Esophagus (tissue), 2 donors: ENCODE measurements around the gene PDLIM4. TPM values are rescaled to one million over a fixed set of nuclear protein-coding genes. Genes with fewer than 3 reads are reported as not detected.

ENCODE experiments used
- H3K27ac ChIP-seq, 2 donors: one replicate each; pipeline ENCODE4 v1.5.1; 2013; ENCODE audit warnings: low read depth in 2 of 2, mild to moderate bottlenecking in 2 of 2, inconsistent platforms in 1 of 2, low read length in 1 of 2, moderate library complexity in 1 of 2
- H3K27me3 ChIP-seq, 2 donors: one replicate each; pipeline ENCODE4 v1.6.1; 2013; ENCODE audit warnings: low read length in 2 of 2, control low read depth in 1 of 2, mild to moderate bottlenecking in 1 of 2; ENCODE audit not compliant: insufficient read depth in 2 of 2, control insufficient read depth in 1 of 2
- H3K36me3 ChIP-seq, 2 donors: one replicate each; pipeline ENCODE4 v1.6.1; 2013; ENCODE audit warnings: low read length in 1 of 2; ENCODE audit not compliant: control insufficient read depth in 2 of 2, insufficient read depth in 2 of 2
- H3K4me1 ChIP-seq, 2 donors: one replicate each; pipeline ENCODE4 v1.6.1; 2013; ENCODE audit warnings: low read length in 1 of 2; ENCODE audit not compliant: control insufficient read depth in 2 of 2, insufficient read depth in 2 of 2
- H3K4me3 ChIP-seq, 2 donors: one replicate each; pipeline ENCODE4 v1.5.1; 2013; ENCODE audit warnings: low read length in 2 of 2, mild to moderate bottlenecking in 2 of 2, low read depth in 1 of 2, moderate library complexity in 1 of 2
- H3K9me3 ChIP-seq, 2 donors: one replicate each; pipeline ENCODE4 v1.6.1; 2013; ENCODE audit warnings: mild to moderate bottlenecking in 2 of 2, low read depth in 1 of 2, low read length in 1 of 2, moderate library complexity in 1 of 2; ENCODE audit not compliant: control insufficient read depth in 2 of 2, insufficient read depth in 1 of 2
- WGBS, 2 donors: extraction: QIAGEN DNeasy Blood & Tissue Kit; methylation state at CpG; one replicate each; pipeline ENCODE4 v1.1.7; 2013; 5-methylcytosine and 5-hydroxymethylcytosine counted together
- polyA plus RNA-seq, 2 donors: library from polyadenylated mRNA; stranded (reverse); fragments of 200-250 nt; gene quantifications; one replicate each; pipeline ENCODE4 v1.2.3, GENCODE V29; 2013
- donor health status: healthy with polysubstance abuse.
- donor health status: Bipolar disorder and iron deficiency.

Gene PDLIM4
- polyA plus RNA-seq, 2 donors = 33.3 to 58.9 TPM

- H3K36me3 ChIP-seq = no peaks in the 10 kb centered on the region
- peak overlapping the region; percentile 58 to 71 for H3K4me3 ChIP-seq
- no peaks in the 10 kb centered on the region for H3K9me3 ChIP-seq
- peak overlapping the region; percentile 4 to 78 for H3K27ac ChIP-seq
- H3K27me3 ChIP-seq = no peaks in the 10 kb centered on the region
- peaks cover 17 to 36% of the 10 kb centered on the region in 2 donors for H3K4me1 ChIP-seq
- WGBS, 2 donors = 58 to 59% methylated on average over 23 of the region's 23 CpGs
Measured at GRCh38 chr5:132226516-132227234, 30.8 kb upstream of the PDLIM4 start.

GRCh38 chr5:132227235-132227484, 30.3 kb upstream of the PDLIM4 start:
- H3K27me3 ChIP-seq = no peaks in the 10 kb centered on the region
- H3K27ac ChIP-seq = peak overlapping the region; percentile 78 to 92
- H3K4me3 ChIP-seq = peak overlapping the region; percentile 58 to 71
- WGBS, 2 donors = 1 to 3% methylated on average over 10 to 13 of the region's 13 CpGs
- H3K9me3 ChIP-seq = no peaks in the 10 kb centered on the region
- no peaks in the 10 kb centered on the region for H3K36me3 ChIP-seq
- H3K4me1 ChIP-seq = peaks cover 15 to 33% of the 10 kb centered on the region in 2 donors

GRCh38 chr5:132227485-132228240, 29.8 kb upstream of the PDLIM4 start, which contains the start of gene P4HA2:
TSS of gene P4HA2 (minus strand) at chr5:132227853. CDS start at chr5:132218626, 9,227 bp downstream.
- 1 to 3% methylated on average over 54 to 92 of the region's 92 CpGs for WGBS, 2 donors
- H3K9me3 ChIP-seq = no peaks in the 10 kb centered on the region
- H3K36me3 ChIP-seq = no peaks in the 10 kb centered on the region
- H3K27me3 ChIP-seq = no peaks in the 10 kb centered on the region
- peak within 1 kb of the TSS; percentile 78 to 92 for H3K27ac ChIP-seq
- H3K4me3 ChIP-seq = peak within 1 kb of the TSS; percentile 58 to 71
- H3K4me1 ChIP-seq = peaks cover 14 to 30% of the 10 kb centered on the region in 2 donors

- Histone ChIP-seq H3K4me1 (peaks cover 10 to 30% of the 10 kb centered on the region in 2 donors), H3K27me3 (no peaks in the 10 kb centered on the region), H3K36me3 (no peaks in the 10 kb centered on the region), H3K9me3 (no peaks in the 10 kb centered on the region), H3K27ac (peak overlapping the region in 1 of 2 donors; percentile 28), H3K4me3 (peak overlapping the region; percentile 58 to 71)
- 68 to 71% methylated on average over 26 to 27 of the region's 27 CpGs for WGBS, 2 donors
Measured at GRCh38 chr5:132228241-132229035, 29.1 kb upstream of the PDLIM4 start.

GRCh38 chr5:132229236-132229635, 28.3 kb upstream of the PDLIM4 start:
- H3K27ac ChIP-seq = no peak overlapping the region
- 95 to 96% methylated on average over 5 of the region's 5 CpGs for WGBS, 2 donors
- no peaks in the 10 kb centered on the region for H3K36me3 ChIP-seq

GRCh38 chr5:132230871-132231270, 26.6 kb upstream of the PDLIM4 start:
- no peaks in the 10 kb centered on the region for H3K36me3 ChIP-seq
- H3K4me3 ChIP-seq = no peak overlapping the region
- H3K27me3 ChIP-seq = no peaks in the 10 kb centered on the region
- peaks cover 6 to 11% of the 10 kb centered on the region in 2 donors for H3K4me1 ChIP-seq
- H3K27ac ChIP-seq = no peak overlapping the region
- no peaks in the 10 kb centered on the region for H3K9me3 ChIP-seq
- 88 to 92% methylated on average over 9 of the region's 9 CpGs for WGBS, 2 donors

More at GRCh38 chr5:132229236-132229635, 28.3 kb upstream of the PDLIM4 start:
- no peaks in the 10 kb centered on the region for H3K27me3 ChIP-seq
- H3K4me1 ChIP-seq = peaks cover 10 to 26% of the 10 kb centered on the region in 2 donors
- H3K4me3 ChIP-seq = no peak overlapping the region
- no peaks in the 10 kb centered on the region for H3K9me3 ChIP-seq

GRCh38 chr5:132232465-132232864, 25.0 kb upstream of the PDLIM4 start:
- Histone ChIP-seq H3K4me1 (peaks cover 0 to 3% of the 10 kb centered on the region in 2 donors), H3K27me3 (no peaks in the 10 kb centered on the region), H3K4me3 (no peak overlapping the region), H3K9me3 (no peaks in the 10 kb centered on the region), H3K27ac (no peak overlapping the region), H3K36me3 (no peaks in the 10 kb centered on the region)
- 74 to 77% methylated on average over 3 of the region's 3 CpGs for WGBS, 2 donors

GRCh38 chr5:132233081-132233480, 24.4 kb upstream of the PDLIM4 start:
- Histone ChIP-seq H3K27me3 (no peaks in the 10 kb centered on the region), H3K4me1 (peaks cover 0 to 2% of the 10 kb centered on the region in 2 donors), H3K27ac (no peak overlapping the region), H3K9me3 (no peaks in the 10 kb centered on the region), H3K36me3 (no peaks in the 10 kb centered on the region), H3K4me3 (no peak overlapping the region)
- WGBS, 2 donors = 93 to 99% methylated on average over 1 of the region's 1 CpG

GRCh38 chr5:132233811-132234683, 23.4 kb upstream of the PDLIM4 start:
- 85 to 93% methylated on average over 7 of the region's 7 CpGs for WGBS, 2 donors
- Histone ChIP-seq H3K27ac (no peak overlapping the region), H3K36me3 (no peaks in the 10 kb centered on the region), H3K27me3 (no peaks in the 10 kb centered on the region), H3K4me3 (no peak overlapping the region), H3K4me1 (no peaks in the 10 kb centered on the region), H3K9me3 (no peaks in the 10 kb centered on the region)
